HepG2 (cell line): ENCODE data around the gene ZNF844.
"Not testable (repeated sequence)": the region's sequence is repeated elsewhere in the genome, so short reads cannot be mapped to it uniquely, and the experiment has no call there.

Source experiments
- ATF1 ChIP-seq: IDR thresholded peaks from 2 replicates; pipeline ENCODE4 v1.6.1; 2016; ENCODE audit warnings: mild to moderate bottlenecking, control low read depth
- ATF5 ChIP-seq: sonication (generic); formaldehyde crosslinking; IDR thresholded peaks from 2 replicates; pipeline ENCODE4 v1.4.0; 2020; ENCODE audit warnings: mild to moderate bottlenecking, low read depth, missing genetic modification reagents
- CBFB ChIP-seq: sonication (generic); formaldehyde crosslinking; IDR thresholded peaks from 2 replicates; pipeline ENCODE4 v1.4.0; 2020; ENCODE audit warnings: missing genetic modification reagents
- CHD2 ChIP-seq: IDR thresholded peaks from 2 replicates; pipeline ENCODE4 v1.6.1; 2011; ENCODE audit warnings: low read depth, low read length, improper control_type of control experiment
- EP300 ChIP-seq, 3 experiments: sonication (generic) in 1 of 3; formaldehyde crosslinking in 1 of 3; IDR thresholded peaks; 2 replicates each; pipeline versions ENCODE4 v1.5.1 to v1.6.1; 2011 to 2020; ENCODE audit warnings: low read depth in 2 of 3, low read length in 2 of 3, borderline replicate concordance in 1 of 3, improper control_type of control experiment in 1 of 3, mild to moderate bottlenecking in 1 of 3, missing genetic modification reagents in 1 of 3, moderate library complexity in 1 of 3
- POLR2AphosphoS5 ChIP-seq: IDR thresholded peaks from 2 replicates; pipeline ENCODE4 v1.6.1; 2012; ENCODE audit warnings: low read depth, low read length
- SMAD3 ChIP-seq: sonication (generic); formaldehyde crosslinking; IDR thresholded peaks from 2 replicates; pipeline ENCODE4 v1.4.0; 2020; ENCODE audit warnings: missing genetic modification reagents
- ZBTB8A ChIP-seq: sonication (generic); formaldehyde crosslinking; IDR thresholded peaks from 2 replicates; pipeline ENCODE4 v1.4.0; 2020; ENCODE audit warnings: mild to moderate bottlenecking, low read depth, missing genetic modification reagents, borderline replicate concordance
- ZNF274 ChIP-seq: sonication (generic); formaldehyde crosslinking; IDR thresholded peaks from 2 replicates; pipeline ENCODE4 v1.5.1; 2020; ENCODE audit warnings: mild to moderate bottlenecking, missing genetic modification reagents
- ZNF777 ChIP-seq: sonication (generic); formaldehyde crosslinking; IDR thresholded peaks from 2 replicates; pipeline ENCODE4 v1.4.0; 2020; ENCODE audit warnings: missing genetic modification reagents
- ZZZ3 ChIP-seq: sonication (generic); formaldehyde crosslinking; IDR thresholded peaks from 2 replicates; pipeline ENCODE4 v1.4.0; 2020; ENCODE audit warnings: missing genetic modification reagents, mild to moderate bottlenecking, borderline replicate concordance
- TF ChIP-seq, protein P1 (sequence below): sonication (generic); formaldehyde crosslinking; IDR thresholded peaks from 2 replicates; pipeline ENCODE4 v1.5.0; 2020; ENCODE audit warnings: mild to moderate bottlenecking, missing genetic modification reagents, moderate library complexity
- TF ChIP-seq, protein P2 (sequence below): sonication (generic); formaldehyde crosslinking; IDR thresholded peaks from 2 replicates; pipeline ENCODE4 v1.5.0; 2020; ENCODE audit warnings: mild to moderate bottlenecking, missing genetic modification reagents
- TF ChIP-seq, protein P3 (sequence below): IDR thresholded peaks from 2 replicates; pipeline ENCODE4 v1.6.1; 2016; ENCODE audit warnings: low read depth, missing genetic modification reagents, missing compliant biosample characterization

DNA sequence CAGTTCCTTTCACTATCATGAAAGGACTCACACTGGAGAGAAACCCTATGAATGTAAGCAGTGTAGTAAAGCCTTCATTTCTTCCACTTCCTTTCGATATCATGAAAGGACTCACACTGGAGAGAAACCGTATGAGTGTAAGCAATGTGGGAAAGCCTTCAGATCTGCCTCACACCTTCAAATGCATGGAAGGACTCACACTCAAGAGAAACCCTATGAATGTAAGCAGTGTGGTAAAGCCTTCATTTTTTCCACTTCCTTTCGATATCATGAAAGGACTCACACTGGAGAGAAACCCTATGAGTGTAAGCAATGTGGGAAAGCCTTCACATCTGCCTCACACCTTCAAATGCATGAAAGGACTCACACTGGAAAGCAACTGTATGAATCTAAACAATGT lies 11.8 kb downstream of the ZNF844 start:
- not testable (repeated sequence) for TF ChIP-seq CBFB (CRISPR knock-in tag); POLR2AphosphoS5; ZBTB8A (CRISPR knock-in tag); CHD2; ZNF777 (CRISPR knock-in tag); ZNF274 (CRISPR knock-in tag); ZZZ3 (CRISPR knock-in tag); SMAD3 (CRISPR knock-in tag); ATF5; EP300 (IDR thresholded peaks at IDR 0.05; ENCODE audit: low read depth in 2 of 2, low read length in 2 of 2); EP300 (CRISPR knock-in tag; IDR thresholded peaks at IDR 0.05; ENCODE audit: borderline replicate concordance); ATF1 (CRISPR knock-in tag)
- TF ChIP-seq, protein P1, sequence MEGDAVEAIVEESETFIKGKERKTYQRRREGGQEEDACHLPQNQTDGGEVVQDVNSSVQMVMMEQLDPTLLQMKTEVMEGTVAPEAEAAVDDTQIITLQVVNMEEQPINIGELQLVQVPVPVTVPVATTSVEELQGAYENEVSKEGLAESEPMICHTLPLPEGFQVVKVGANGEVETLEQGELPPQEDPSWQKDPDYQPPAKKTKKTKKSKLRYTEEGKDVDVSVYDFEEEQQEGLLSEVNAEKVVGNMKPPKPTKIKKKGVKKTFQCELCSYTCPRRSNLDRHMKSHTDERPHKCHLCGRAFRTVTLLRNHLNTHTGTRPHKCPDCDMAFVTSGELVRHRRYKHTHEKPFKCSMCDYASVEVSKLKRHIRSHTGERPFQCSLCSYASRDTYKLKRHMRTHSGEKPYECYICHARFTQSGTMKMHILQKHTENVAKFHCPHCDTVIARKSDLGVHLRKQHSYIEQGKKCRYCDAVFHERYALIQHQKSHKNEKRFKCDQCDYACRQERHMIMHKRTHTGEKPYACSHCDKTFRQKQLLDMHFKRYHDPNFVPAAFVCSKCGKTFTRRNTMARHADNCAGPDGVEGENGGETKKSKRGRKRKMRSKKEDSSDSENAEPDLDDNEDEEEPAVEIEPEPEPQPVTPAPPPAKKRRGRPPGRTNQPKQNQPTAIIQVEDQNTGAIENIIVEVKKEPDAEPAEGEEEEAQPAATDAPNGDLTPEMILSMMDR (CRISPR knock-in tag), result not testable (repeated sequence)
- TF ChIP-seq, protein P2, sequence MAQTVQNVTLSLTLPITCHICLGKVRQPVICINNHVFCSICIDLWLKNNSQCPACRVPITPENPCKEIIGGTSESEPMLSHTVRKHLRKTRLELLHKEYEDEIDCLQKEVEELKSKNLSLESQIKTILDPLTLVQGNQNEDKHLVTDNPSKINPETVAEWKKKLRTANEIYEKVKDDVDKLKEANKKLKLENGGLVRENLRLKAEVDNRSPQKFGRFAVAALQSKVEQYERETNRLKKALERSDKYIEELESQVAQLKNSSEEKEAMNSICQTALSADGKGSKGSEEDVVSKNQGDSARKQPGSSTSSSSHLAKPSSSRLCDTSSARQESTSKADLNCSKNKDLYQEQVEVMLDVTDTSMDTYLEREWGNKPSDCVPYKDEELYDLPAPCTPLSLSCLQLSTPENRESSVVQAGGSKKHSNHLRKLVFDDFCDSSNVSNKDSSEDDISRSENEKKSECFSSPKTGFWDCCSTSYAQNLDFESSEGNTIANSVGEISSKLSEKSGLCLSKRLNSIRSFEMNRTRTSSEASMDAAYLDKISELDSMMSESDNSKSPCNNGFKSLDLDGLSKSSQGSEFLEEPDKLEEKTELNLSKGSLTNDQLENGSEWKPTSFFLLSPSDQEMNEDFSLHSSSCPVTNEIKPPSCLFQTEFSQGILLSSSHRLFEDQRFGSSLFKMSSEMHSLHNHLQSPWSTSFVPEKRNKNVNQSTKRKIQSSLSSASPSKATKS (CRISPR knock-in tag), result not testable (repeated sequence)
- TF ChIP-seq, protein P3, sequence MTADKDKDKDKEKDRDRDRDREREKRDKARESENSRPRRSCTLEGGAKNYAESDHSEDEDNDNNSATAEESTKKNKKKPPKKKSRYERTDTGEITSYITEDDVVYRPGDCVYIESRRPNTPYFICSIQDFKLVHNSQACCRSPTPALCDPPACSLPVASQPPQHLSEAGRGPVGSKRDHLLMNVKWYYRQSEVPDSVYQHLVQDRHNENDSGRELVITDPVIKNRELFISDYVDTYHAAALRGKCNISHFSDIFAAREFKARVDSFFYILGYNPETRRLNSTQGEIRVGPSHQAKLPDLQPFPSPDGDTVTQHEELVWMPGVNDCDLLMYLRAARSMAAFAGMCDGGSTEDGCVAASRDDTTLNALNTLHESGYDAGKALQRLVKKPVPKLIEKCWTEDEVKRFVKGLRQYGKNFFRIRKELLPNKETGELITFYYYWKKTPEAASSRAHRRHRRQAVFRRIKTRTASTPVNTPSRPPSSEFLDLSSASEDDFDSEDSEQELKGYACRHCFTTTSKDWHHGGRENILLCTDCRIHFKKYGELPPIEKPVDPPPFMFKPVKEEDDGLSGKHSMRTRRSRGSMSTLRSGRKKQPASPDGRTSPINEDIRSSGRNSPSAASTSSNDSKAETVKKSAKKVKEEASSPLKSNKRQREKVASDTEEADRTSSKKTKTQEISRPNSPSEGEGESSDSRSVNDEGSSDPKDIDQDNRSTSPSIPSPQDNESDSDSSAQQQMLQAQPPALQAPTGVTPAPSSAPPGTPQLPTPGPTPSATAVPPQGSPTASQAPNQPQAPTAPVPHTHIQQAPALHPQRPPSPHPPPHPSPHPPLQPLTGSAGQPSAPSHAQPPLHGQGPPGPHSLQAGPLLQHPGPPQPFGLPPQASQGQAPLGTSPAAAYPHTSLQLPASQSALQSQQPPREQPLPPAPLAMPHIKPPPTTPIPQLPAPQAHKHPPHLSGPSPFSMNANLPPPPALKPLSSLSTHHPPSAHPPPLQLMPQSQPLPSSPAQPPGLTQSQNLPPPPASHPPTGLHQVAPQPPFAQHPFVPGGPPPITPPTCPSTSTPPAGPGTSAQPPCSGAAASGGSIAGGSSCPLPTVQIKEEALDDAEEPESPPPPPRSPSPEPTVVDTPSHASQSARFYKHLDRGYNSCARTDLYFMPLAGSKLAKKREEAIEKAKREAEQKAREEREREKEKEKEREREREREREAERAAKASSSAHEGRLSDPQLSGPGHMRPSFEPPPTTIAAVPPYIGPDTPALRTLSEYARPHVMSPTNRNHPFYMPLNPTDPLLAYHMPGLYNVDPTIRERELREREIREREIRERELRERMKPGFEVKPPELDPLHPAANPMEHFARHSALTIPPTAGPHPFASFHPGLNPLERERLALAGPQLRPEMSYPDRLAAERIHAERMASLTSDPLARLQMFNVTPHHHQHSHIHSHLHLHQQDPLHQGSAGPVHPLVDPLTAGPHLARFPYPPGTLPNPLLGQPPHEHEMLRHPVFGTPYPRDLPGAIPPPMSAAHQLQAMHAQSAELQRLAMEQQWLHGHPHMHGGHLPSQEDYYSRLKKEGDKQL (CRISPR knock-in tag), result not testable (repeated sequence)
